WTC11 (cell line): Measurements from ENCODE around the gene DNAJC3. TPM values are rescaled to one million over a fixed set of nuclear protein-coding genes. Genes with fewer than 3 reads are reported as not detected.
A peak's percentile ranks its signal among the peaks of the same experiment; 100 is the strongest.

ENCODE experiments used
- ATAC-seq: fragments of 200-7000 bp; cut with Tn5 transposase; 2 replicates; pipeline ENCODE4 v1.10.0; 2021; ENCODE audit warnings: mild to moderate bottlenecking, moderate library complexity
- CTCF ChIA-PET: fragments of 300-600 bp; sonication (Branson Sonifier 250); formaldehyde crosslinking; loops from one replicate; lab custom pipeline; 2021; ENCODE audit warnings: antibody characterized with exemption; lab: Charles Lee
- POLR2A ChIA-PET: fragments of 350-600 bp; sonication (Branson Sonifier 250); formaldehyde crosslinking; loops from one replicate; lab custom pipeline; 2021; ENCODE audit warnings: antibody characterized with exemption; lab: Charles Lee
- DNase-seq: peaks from one replicate; pipeline ENCODE4 v3.0.0; 2021; ENCODE audit warnings: low spot score
- H3K27ac Mint-ChIP-seq: 2 replicates; pipeline ENCODE4 v1.8.0; 2021; ENCODE audit warnings: mixed read lengths
- H3K27me3 Mint-ChIP-seq: 2 replicates; pipeline ENCODE4 v1.8.0; 2021; ENCODE audit warnings: low read depth, mild to moderate bottlenecking, moderate library complexity, mixed read lengths
- H3K36me3 Mint-ChIP-seq: 2 replicates; pipeline ENCODE4 v1.8.0; 2021; ENCODE audit warnings: mixed read lengths
- H3K4me1 Mint-ChIP-seq: 2 replicates; pipeline ENCODE4 v1.8.0; 2022; ENCODE audit warnings: mixed read lengths
- H3K4me3 Mint-ChIP-seq: 2 replicates; pipeline ENCODE4 v1.8.0; 2021; ENCODE audit warnings: mild to moderate bottlenecking, moderate library complexity, mixed read lengths
- H3K9me3 Mint-ChIP-seq: 2 replicates; pipeline ENCODE4 v1.8.0; 2021; ENCODE audit warnings: mixed read lengths
- CBFB ChIP-seq: sonication (generic); formaldehyde crosslinking; IDR thresholded peaks from 2 replicates; pipeline ENCODE4 v1.8.1; 2022; ENCODE audit warnings: mild to moderate bottlenecking, low read depth, missing genetic modification reagents
- CREB1 ChIP-seq: sonication (generic); formaldehyde crosslinking; IDR thresholded peaks from 2 replicates; pipeline ENCODE4 v1.8.0; 2023; ENCODE audit warnings: mild to moderate bottlenecking, missing genetic modification reagents
- ESRRA ChIP-seq: sonication (generic); formaldehyde crosslinking; IDR thresholded peaks from 2 replicates; pipeline ENCODE4 v1.8.1; 2022; ENCODE audit warnings: mild to moderate bottlenecking, missing genetic modification reagents, borderline replicate concordance
- FOXJ3 ChIP-seq: sonication (generic); formaldehyde crosslinking; IDR thresholded peaks from 2 replicates; pipeline ENCODE4 v1.9.0; 2021; ENCODE audit warnings: missing genetic modification reagents, mild to moderate bottlenecking, borderline replicate concordance
- FOXK1 ChIP-seq: sonication (generic); formaldehyde crosslinking; IDR thresholded peaks from 2 replicates; pipeline ENCODE4 v1.8.0; 2022; ENCODE audit warnings: mild to moderate bottlenecking, moderate library complexity, missing genetic modification reagents
- KAT7 ChIP-seq: sonication (generic); formaldehyde crosslinking; IDR thresholded peaks from 2 replicates; pipeline ENCODE4 v1.8.1; 2023; ENCODE audit warnings: missing genetic modification reagents, mild to moderate bottlenecking, borderline replicate concordance
- NR2C2 ChIP-seq: sonication (generic); formaldehyde crosslinking; IDR thresholded peaks from 2 replicates; pipeline ENCODE4 v1.8.0; 2022; ENCODE audit warnings: mild to moderate bottlenecking, missing genetic modification reagents
- TP53 ChIP-seq: sonication (generic); formaldehyde crosslinking; IDR thresholded peaks from 2 replicates; pipeline ENCODE4 v1.8.1; 2023; ENCODE audit warnings: mild to moderate bottlenecking, missing genetic modification reagents
- USF2 ChIP-seq: sonication (generic); formaldehyde crosslinking; IDR thresholded peaks from 2 replicates; pipeline ENCODE4 v1.8.1; 2023; ENCODE audit warnings: mild to moderate bottlenecking, missing genetic modification reagents, moderate library complexity
- ZNF219 ChIP-seq: sonication (generic); formaldehyde crosslinking; IDR thresholded peaks from 2 replicates; pipeline ENCODE4 v1.8.0; 2023; ENCODE audit warnings: missing genetic modification reagents, mild to moderate bottlenecking, borderline replicate concordance
- ZNF263 ChIP-seq: sonication (generic); formaldehyde crosslinking; IDR thresholded peaks from 2 replicates; pipeline ENCODE4 v1.8.1; 2022; ENCODE audit warnings: low read depth, mild to moderate bottlenecking, moderate library complexity, missing genetic modification reagents
- ZNF416 ChIP-seq: fragments of 250-450 bp; sonication (Bioruptor Pico); IDR thresholded peaks from 2 replicates; pipeline ENCODE4 v1.9.0; 2021; ENCODE audit warnings: mild to moderate bottlenecking, inconsistent platforms
- ZNF423 ChIP-seq: fragments of 250-450 bp; sonication (Bioruptor Pico); IDR thresholded peaks from 2 replicates; pipeline ENCODE4 v2.1.2; 2022; ENCODE audit warnings: mild to moderate bottlenecking, moderate library complexity
- ZNF671 ChIP-seq: fragments of 250-450 bp; sonication (Bioruptor Pico); IDR thresholded peaks from 2 replicates; pipeline ENCODE4 v1.8.0; 2021; ENCODE audit warnings: mild to moderate bottlenecking
- total RNA-seq: library from RNA; stranded (reverse); gene quantifications from 3 replicates; pipeline ENCODE4 v1.2.3, GENCODE V29; 2021
- TF ChIP-seq, protein P1 (sequence below): sonication (generic); formaldehyde crosslinking; IDR thresholded peaks from 2 replicates; pipeline ENCODE4 v1.8.1; 2023; ENCODE audit warnings: mild to moderate bottlenecking, moderate library complexity, missing genetic modification reagents
- TF ChIP-seq, protein P2 (sequence below): sonication (generic); formaldehyde crosslinking; IDR thresholded peaks from 2 replicates; pipeline ENCODE4 v1.8.1; 2022; ENCODE audit warnings: low read depth, missing genetic modification reagents, borderline replicate concordance

The DNAJC3 gene
- total RNA-seq, 1 experiment from 2014 or later: 20.0 TPM

- Mint-ChIP-seq H3K27ac (no peak overlapping the region), H3K9me3 (peaks cover 23% of the 10 kb centered on the region), H3K27me3 (no peaks in the 10 kb centered on the region), H3K4me1 (no peaks in the 10 kb centered on the region)
- ATAC-seq: no peak
- no peak for DNase-seq
- CTCF ChIA-PET: interaction anchor here (0.6 kb wide), 1 partner anchor 97 kb away, joined by 3 read pairs; no protein-coding TSS in a partner anchor
- POLR2A ChIA-PET: no interaction called here
- TF ChIP-seq ZNF219 (CRISPR knock-in tag) (no peak), ZNF423 (no peak), ZNF263 (CRISPR knock-in tag) (no peak)
- TF ChIP-seq, all 79 proteins: peak for 0
- H3K4me3 Mint-ChIP-seq: no peak overlapping the region
- H3K36me3 Mint-ChIP-seq: peaks cover 16% of the 10 kb centered on the region
Observed at GRCh38 chr13:95801825-95802224, 124.9 kb downstream of the DNAJC3 start.

DNA sequence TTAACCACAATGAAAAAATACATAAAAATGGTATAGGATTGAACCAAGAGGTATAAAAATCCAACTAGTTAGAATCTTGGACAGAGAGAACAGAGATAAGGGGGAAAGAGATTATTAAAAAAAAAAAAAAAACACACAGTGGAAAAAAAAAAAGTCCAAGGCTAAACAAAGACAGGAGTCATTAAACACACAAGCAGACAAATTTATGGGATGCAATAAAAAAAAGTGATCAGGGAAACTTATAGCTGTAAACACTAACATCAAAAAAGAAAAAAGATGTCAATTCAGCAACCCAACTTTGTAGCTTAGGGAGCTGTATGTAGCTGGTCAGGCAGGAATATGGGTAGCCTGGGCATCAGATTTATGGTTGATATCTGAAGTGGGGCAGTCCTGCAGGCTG is 129.0 kb downstream of the DNAJC3 start:
- Mint-ChIP-seq H3K27ac (no peak overlapping the region), H3K27me3 (no peaks in the 10 kb centered on the region), H3K9me3 (peaks cover 26% of the 10 kb centered on the region), H3K4me3 (no peak overlapping the region), H3K36me3 (peaks cover 16% of the 10 kb centered on the region), H3K4me1 (no peaks in the 10 kb centered on the region)
- no peak for TF ChIP-seq ZNF263 (CRISPR knock-in tag)
- no peak for TF ChIP-seq FOXK1 (CRISPR knock-in tag)
- no peak for TF ChIP-seq USF2 (CRISPR knock-in tag)
- no peak for TF ChIP-seq NR2C2 (CRISPR knock-in tag)
- DNase-seq (no peak), ATAC-seq (no peak)
- ChIA-PET CTCF (no interaction called here), POLR2A (no interaction called here)

DNA sequence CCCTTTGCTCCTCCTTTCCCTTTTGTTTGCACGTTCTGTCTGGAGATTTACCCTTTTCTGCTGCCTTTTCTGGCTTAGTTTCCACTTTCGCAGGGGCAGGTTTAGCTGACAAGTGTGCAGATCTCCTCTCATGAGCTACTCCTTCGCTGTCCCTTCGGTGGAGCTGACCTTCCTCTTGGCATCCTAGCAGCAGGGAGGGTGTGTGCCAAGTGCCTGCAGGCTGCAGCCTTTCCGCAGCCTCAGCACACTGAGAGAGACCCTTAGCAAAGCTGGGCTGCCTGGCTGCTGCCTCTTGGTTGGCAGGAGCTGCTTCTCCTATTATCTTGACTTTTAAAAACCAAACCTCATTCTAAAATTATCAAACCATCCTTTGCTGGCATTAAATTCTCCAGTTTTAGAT is 132.5 kb downstream of the DNAJC3 start:
- Mint-ChIP-seq H3K36me3 (peaks cover 31% of the 10 kb centered on the region), H3K9me3 (peaks cover 40% of the 10 kb centered on the region), H3K4me3 (no peak overlapping the region), H3K27me3 (no peaks in the 10 kb centered on the region), H3K27ac (no peak overlapping the region; the same call in 1 of the 2 replicates), H3K4me1 (no peaks in the 10 kb centered on the region)
- no peak for TF ChIP-seq CREB1
- TF ChIP-seq ZNF671 (CRISPR knock-in tag): no peak
- TF ChIP-seq KAT7 (CRISPR knock-in tag): no peak
- TF ChIP-seq, protein P1, sequence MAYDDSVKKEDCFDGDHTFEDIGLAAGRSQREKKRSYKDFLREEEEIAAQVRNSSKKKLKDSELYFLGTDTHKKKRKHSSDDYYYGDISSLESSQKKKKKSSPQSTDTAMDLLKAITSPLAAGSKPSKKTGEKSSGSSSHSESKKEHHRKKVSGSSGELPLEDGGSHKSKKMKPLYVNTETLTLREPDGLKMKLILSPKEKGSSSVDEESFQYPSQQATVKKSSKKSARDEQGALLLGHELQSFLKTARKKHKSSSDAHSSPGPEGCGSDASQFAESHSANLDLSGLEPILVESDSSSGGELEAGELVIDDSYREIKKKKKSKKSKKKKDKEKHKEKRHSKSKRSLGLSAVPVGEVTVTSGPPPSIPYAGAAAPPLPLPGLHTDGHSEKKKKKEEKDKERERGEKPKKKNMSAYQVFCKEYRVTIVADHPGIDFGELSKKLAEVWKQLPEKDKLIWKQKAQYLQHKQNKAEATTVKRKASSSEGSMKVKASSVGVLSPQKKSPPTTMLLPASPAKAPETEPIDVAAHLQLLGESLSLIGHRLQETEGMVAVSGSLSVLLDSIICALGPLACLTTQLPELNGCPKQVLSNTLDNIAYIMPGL: no peak
- TF ChIP-seq ESRRA (CRISPR knock-in tag): no peak
- TF ChIP-seq CBFB (CRISPR knock-in tag): no peak
- TF ChIP-seq FOXJ3 (CRISPR knock-in tag): no peak
- TF ChIP-seq TP53 (CRISPR knock-in tag): no peak
- TF ChIP-seq ZNF416 (CRISPR knock-in tag): no peak
- no peak for TF ChIP-seq USF2 (CRISPR knock-in tag)
- TF ChIP-seq, protein P2, sequence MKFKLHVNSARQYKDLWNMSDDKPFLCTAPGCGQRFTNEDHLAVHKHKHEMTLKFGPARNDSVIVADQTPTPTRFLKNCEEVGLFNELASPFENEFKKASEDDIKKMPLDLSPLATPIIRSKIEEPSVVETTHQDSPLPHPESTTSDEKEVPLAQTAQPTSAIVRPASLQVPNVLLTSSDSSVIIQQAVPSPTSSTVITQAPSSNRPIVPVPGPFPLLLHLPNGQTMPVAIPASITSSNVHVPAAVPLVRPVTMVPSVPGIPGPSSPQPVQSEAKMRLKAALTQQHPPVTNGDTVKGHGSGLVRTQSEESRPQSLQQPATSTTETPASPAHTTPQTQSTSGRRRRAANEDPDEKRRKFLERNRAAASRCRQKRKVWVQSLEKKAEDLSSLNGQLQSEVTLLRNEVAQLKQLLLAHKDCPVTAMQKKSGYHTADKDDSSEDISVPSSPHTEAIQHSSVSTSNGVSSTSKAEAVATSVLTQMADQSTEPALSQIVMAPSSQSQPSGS: no peak
- DNase-seq (no peak), ATAC-seq (peak; percentile 67)
- POLR2A ChIA-PET: interaction anchor here (1.0 kb wide), 1 partner anchor 133 kb away, joined by 4 read pairs; the partner anchor contains the start of gene DNAJC3
- CTCF ChIA-PET: interaction anchor here (1.0 to 2.2 kb wide), 2 partner anchors 24 to 185 kb away, joined by 4 to 9 read pairs; no protein-coding TSS in a partner anchor
